T-helper 9 cell (primary cell): ENCODE measurements around the gene AGO3.
"Not testable (repeated sequence)": the region's sequence is repeated elsewhere in the genome, so short reads cannot be mapped to it uniquely, and the experiment has no call there.

Source experiments
- DNase-seq: peaks from one replicate; pipeline ENCODE4 v3.0.0-alpha.2; 2020

AGO3 gene

GRCh38 chr1:35925741-35926140 lies 5.2 kb upstream of the AGO3 start:
- no peak for DNase-seq

GRCh38 chr1:35927472-35927871 lies 3.4 kb upstream of the AGO3 start:
- no peak for DNase-seq

GRCh38 chr1:35929730-35930592 lies 944 bp upstream of the AGO3 start:
- peak; percentile 25 for DNase-seq

- DNase-seq, result no peak
These were observed 697 bp downstream of the AGO3 start for GRCh38 chr1:35931446-35932157.

- DNase-seq, result no peak
These were observed 1.3 kb downstream of the AGO3 start for GRCh38 chr1:35932158-35932636.

- DNase-seq, result no peak
These were observed 2.0 kb downstream of the AGO3 start for GRCh38 chr1:35932941-35933340.

- no peak for DNase-seq
These were observed 4.8 kb downstream of the AGO3 start for GRCh38 chr1:35935442-35936388.

GRCh38 chr1:35936838-35937237 lies 5.9 kb downstream of the AGO3 start:
- DNase-seq, result no peak

- DNase-seq, result no peak
These were observed 8.6 kb downstream of the AGO3 start for GRCh38 chr1:35939484-35939883.

GRCh38 chr1:35945327-35945726 lies 14.4 kb downstream of the AGO3 start:
- no peak for DNase-seq

GRCh38 chr1:35947547-35947946 lies 16.6 kb downstream of the AGO3 start:
- DNase-seq, result no peak

- no peak for DNase-seq
These were observed 27.7 kb downstream of the AGO3 start for GRCh38 chr1:35958558-35958957.

GRCh38 chr1:35959304-35959703 lies 28.4 kb downstream of the AGO3 start:
- DNase-seq, result no peak

GRCh38 chr1:35962952-35963351 lies 32.0 kb downstream of the AGO3 start:
- DNase-seq, result no peak

- DNase-seq, result not testable (repeated sequence)
These were observed 33.4 kb downstream of the AGO3 start for GRCh38 chr1:35964277-35964676.

- no peak for DNase-seq
These were observed 37.5 kb downstream of the AGO3 start for GRCh38 chr1:35968396-35968795.

- no peak for DNase-seq
These were observed 40.7 kb downstream of the AGO3 start for GRCh38 chr1:35971601-35972000.

GRCh38 chr1:35972631-35973030 lies 41.7 kb downstream of the AGO3 start:
- not testable (repeated sequence) for DNase-seq

GRCh38 chr1:35980090-35980489 lies 49.2 kb downstream of the AGO3 start:
- no peak for DNase-seq

- no peak for DNase-seq
These were observed 57.3 kb downstream of the AGO3 start for GRCh38 chr1:35988237-35988636.

GRCh38 chr1:36006941-36007500 lies 76.1 kb downstream of the AGO3 start:
- DNase-seq, result no peak

- DNase-seq, result no peak
These were observed 76.8 kb downstream of the AGO3 start for GRCh38 chr1:36007741-36008140.
